NB4 (cell line): ENCODE data around the gene TEAD1.

Experiments used
- DNase-seq: peaks from one replicate; pipeline ENCODE4 v3.0.0; 2010; ENCODE audit warnings: low read depth
- H3K4me3 ChIP-seq: one replicate; pipeline ENCODE4 v1.5.1; 2011; ENCODE audit warnings: mild to moderate bottlenecking, low read depth, low read length, moderate library complexity
- MAX ChIP-seq: IDR thresholded peaks from 2 replicates; pipeline ENCODE4 v1.6.1; 2011; ENCODE audit warnings: low read depth, low read length
- MYC ChIP-seq: IDR thresholded peaks from 2 replicates; pipeline ENCODE4 v1.6.1; 2011; ENCODE audit warnings: low read depth, low read length
- POLR2A ChIP-seq: IDR thresholded peaks from 2 replicates; pipeline ENCODE4 v1.6.1; 2011; ENCODE audit warnings: mild to moderate bottlenecking; ENCODE audit not compliant: insufficient read length; ENCODE audit errors: extremely low read depth
- TF ChIP-seq, protein P1 (sequence below): IDR thresholded peaks from one replicate; pipeline ENCODE4 v1.5.1; 2012; ENCODE audit warnings: low read depth, low read length

The TEAD1 gene

GRCh38 chr11:12803086-12803826, 129.0 kb downstream of the TEAD1 start:
- TF ChIP-seq, protein P1, sequence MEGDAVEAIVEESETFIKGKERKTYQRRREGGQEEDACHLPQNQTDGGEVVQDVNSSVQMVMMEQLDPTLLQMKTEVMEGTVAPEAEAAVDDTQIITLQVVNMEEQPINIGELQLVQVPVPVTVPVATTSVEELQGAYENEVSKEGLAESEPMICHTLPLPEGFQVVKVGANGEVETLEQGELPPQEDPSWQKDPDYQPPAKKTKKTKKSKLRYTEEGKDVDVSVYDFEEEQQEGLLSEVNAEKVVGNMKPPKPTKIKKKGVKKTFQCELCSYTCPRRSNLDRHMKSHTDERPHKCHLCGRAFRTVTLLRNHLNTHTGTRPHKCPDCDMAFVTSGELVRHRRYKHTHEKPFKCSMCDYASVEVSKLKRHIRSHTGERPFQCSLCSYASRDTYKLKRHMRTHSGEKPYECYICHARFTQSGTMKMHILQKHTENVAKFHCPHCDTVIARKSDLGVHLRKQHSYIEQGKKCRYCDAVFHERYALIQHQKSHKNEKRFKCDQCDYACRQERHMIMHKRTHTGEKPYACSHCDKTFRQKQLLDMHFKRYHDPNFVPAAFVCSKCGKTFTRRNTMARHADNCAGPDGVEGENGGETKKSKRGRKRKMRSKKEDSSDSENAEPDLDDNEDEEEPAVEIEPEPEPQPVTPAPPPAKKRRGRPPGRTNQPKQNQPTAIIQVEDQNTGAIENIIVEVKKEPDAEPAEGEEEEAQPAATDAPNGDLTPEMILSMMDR: no peak
- TF ChIP-seq MYC (no peak), POLR2A (no peak), MAX (no peak)
- no peak overlapping the region for H3K4me3 ChIP-seq
- no peak for DNase-seq

GRCh38 chr11:12806113-12806512, 131.9 kb downstream of the TEAD1 start:
- no peak for DNase-seq

GRCh38 chr11:12807621-12808020, 133.4 kb downstream of the TEAD1 start:
- no peak for DNase-seq
- H3K4me3 ChIP-seq: no peak overlapping the region
- TF ChIP-seq MAX: no peak
- TF ChIP-seq, protein P1: no peak

More at GRCh38 chr11:12806113-12806512, 131.9 kb downstream of the TEAD1 start:
- no peak overlapping the region for H3K4me3 ChIP-seq
- no peak for TF ChIP-seq MAX
- no peak for TF ChIP-seq MYC
- TF ChIP-seq, protein P1: no peak
- TF ChIP-seq POLR2A: no peak

- no peak overlapping the region for H3K4me3 ChIP-seq
- TF ChIP-seq MYC (no peak), MAX (no peak), POLR2A (no peak)
- TF ChIP-seq, protein P1: no peak
- no peak for DNase-seq
Observed at GRCh38 chr11:12808519-12808918, 134.3 kb downstream of the TEAD1 start.

GRCh38 chr11:12809364-12809763, 135.1 kb downstream of the TEAD1 start:
- DNase-seq: no peak
- H3K4me3 ChIP-seq: no peak overlapping the region
- TF ChIP-seq, protein P1: no peak
- no peak for TF ChIP-seq MAX
- TF ChIP-seq POLR2A: no peak
- TF ChIP-seq MYC: no peak
